Activated CD4-positive, CD25-positive, alpha-beta regulatory T cell treated with anti-CD3 and anti-CD28 coated beads, Interleukin-2, amount 50 U/mL, for 24 hours (primary cell): ENCODE data around the gene SF3B2.
"Not testable (repeated sequence)": the region's sequence is repeated elsewhere in the genome, so short reads cannot be mapped to it uniquely, and the experiment has no call there.

Experiments
- ATAC-seq, 2 donors: fragments of 150-1000 bp; cut with Tn5 transposase; one replicate each; pipeline ENCODE4 v1.10.0; 2021; ENCODE audit warnings: mild to moderate bottlenecking in 1 of 2, moderate library complexity in 1 of 2

Gene SF3B2, protein sequence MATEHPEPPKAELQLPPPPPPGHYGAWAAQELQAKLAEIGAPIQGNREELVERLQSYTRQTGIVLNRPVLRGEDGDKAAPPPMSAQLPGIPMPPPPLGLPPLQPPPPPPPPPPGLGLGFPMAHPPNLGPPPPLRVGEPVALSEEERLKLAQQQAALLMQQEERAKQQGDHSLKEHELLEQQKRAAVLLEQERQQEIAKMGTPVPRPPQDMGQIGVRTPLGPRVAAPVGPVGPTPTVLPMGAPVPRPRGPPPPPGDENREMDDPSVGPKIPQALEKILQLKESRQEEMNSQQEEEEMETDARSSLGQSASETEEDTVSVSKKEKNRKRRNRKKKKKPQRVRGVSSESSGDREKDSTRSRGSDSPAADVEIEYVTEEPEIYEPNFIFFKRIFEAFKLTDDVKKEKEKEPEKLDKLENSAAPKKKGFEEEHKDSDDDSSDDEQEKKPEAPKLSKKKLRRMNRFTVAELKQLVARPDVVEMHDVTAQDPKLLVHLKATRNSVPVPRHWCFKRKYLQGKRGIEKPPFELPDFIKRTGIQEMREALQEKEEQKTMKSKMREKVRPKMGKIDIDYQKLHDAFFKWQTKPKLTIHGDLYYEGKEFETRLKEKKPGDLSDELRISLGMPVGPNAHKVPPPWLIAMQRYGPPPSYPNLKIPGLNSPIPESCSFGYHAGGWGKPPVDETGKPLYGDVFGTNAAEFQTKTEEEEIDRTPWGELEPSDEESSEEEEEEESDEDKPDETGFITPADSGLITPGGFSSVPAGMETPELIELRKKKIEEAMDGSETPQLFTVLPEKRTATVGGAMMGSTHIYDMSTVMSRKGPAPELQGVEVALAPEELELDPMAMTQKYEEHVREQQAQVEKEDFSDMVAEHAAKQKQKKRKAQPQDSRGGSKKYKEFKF

GRCh38 chr11:66051766-66052663, at the start of gene SF3B2:
TSS of gene SF3B2 (plus strand) at chr11:66052364. CDS start at chr11:66052385, 21 bp downstream.
- peak; percentile 99 for ATAC-seq

DNA sequence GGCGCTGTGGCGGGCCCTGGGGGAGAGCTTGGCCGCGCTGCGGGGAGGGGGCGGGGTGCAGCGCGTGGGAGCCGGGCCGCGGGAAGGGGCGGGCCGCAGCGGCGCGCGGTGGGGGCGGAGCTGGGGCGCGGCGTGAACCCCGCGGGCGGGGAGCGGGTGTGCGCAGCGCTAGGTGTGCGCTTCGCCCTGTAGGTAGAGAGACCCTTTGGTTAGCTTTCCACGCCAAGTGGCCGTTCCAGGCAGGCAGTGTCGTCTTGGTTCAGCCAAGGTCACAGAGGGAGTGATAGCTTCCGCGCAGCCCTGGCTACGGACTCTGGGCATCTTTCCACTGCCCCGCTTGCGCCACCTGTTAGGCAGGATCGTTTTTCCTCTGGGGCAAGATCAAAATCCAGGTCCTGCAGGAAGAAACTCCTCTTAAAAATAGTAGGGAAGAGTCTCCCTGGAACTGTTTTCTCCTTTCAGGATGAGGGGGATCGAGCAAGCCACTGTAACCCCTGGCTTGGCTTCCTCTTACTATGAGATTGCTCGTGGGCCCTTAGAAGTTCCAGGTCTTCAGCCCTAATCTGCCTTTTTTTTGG, 49.4 kb upstream of the SF3B2 start:
- peak; percentile 73 to 75 for ATAC-seq

DNA sequence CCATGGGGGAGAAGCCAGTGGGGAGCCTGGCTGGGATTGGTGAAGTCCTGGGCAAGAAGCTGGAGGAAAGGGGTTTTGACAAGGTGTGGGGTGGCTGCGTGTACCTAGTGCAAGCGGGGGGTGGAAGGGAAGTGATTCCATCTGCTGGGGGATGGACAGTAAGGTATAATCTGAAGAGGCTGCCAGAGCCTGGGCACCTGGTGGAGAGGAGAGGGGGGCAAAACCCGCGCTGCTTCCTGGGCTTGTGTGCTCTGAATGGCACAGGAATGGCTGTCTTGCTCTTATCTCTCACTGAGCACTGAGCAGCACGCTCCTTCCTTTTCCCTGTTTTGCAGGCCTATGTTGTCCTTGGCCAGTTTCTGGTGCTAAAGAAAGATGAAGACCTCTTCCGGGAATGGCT, 48.9 kb upstream of the SF3B2 start:
- ATAC-seq = no peak

DNA sequence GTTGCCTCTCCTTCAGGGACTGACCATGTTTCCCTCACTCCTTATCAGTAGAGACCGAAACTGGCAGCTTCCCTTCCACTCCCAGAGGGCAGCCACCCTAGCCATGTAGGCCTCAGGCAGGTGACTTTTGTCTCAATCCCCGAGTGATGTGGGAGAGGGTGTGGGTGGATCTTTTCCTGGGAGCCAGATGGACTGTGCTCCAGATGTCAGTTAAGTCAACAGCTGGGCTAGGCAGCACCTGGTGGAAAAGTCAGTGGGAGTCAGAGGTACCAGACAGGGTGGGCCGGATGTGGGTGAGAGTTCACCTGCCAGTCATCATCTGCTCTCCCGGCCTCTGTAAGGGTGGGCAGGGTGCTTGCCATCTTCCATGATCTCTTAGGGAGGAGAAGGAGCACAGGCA, 48.0 kb upstream of the SF3B2 start:
- no peak for ATAC-seq

GRCh38 chr11:66006134-66006890, 45.9 kb upstream of the SF3B2 start:
- ATAC-seq = no peak

- no peak for ATAC-seq
These were observed 45.3 kb upstream of the SF3B2 start for GRCh38 chr11:66006891-66007176.

GRCh38 chr11:66007201-66007634, 44.9 kb upstream of the SF3B2 start:
- ATAC-seq = no peak

GRCh38 chr11:66008095-66008467, 44.1 kb upstream of the SF3B2 start:
- no peak for ATAC-seq

DNA sequence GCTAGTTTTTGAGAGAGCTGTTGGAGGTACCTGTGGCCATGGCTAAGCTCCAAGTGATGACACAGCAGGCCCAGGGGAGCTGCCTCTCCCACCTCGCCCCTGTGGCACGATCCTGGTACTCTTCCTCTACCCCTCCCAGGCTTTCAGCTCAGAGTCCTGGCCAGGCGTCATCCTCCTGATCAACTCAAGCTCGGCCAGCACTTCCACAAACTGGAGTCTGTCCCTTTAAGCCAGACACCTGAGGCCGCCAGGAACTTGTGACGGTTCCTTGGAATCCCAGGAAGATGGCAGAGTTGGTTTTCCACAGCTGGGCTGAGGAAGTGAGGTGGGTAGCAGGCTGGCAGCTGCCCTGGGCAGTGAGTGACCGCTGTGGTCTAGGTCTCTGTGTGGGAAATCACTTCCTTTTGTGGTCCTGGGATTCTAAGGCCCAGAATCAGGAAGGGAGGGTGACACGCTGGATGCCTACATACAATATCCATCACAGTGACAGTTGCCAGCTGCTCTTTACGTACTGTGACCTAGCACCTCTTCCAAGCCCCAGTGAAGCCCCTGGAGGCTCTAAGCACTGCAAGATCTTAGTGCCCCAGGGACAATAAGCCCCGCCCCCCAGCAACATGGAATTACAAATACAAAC, 43.6 kb upstream of the SF3B2 start:
- no peak for ATAC-seq

DNA sequence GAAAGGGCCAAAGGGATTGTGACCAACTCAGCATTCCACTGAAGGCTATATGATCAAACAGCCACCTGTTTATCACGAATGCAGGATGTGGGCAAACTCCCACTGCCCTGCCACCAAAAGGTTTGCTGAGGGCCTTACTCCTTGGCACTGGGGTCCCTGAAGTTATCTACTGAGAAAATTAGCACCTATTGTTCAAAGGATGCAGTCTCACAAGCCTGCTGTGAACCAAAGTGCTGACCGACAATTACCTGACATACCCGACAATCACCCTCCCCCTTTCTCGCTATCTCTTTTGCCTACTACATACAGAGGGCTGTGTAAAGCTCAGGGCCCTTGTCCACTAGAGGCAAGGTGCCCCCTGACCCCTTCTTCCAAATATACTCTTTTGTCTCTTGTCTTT, 42.1 kb upstream of the SF3B2 start:
- ATAC-seq = not testable (repeated sequence)

DNA sequence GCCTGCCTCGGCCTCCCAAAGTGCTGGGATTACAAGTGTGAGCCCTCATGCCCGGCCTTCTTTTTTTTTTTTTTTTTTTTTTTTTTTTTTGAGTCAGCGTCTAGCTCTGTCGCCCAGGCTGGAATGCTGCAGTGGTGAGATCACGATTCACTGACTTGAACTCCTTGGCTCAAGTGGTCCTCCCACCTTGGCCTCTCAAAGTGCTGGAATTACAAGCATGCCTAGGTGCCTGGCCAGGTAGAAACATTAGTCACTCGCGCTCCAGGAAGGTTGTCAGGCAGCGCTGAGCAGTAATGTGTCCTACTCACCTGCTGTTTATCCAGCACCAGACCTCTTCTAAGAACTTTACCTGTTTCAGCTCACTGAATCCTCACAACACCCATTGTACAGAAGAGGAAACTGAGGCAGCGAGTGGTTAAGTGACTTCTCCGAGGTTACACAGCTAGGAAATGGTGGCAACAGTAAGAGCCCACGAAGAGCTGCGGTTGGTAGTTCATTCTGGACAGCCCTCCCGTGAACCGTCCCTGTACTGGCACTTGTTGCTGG, 40.9 kb upstream of the SF3B2 start:
- no peak for ATAC-seq

DNA sequence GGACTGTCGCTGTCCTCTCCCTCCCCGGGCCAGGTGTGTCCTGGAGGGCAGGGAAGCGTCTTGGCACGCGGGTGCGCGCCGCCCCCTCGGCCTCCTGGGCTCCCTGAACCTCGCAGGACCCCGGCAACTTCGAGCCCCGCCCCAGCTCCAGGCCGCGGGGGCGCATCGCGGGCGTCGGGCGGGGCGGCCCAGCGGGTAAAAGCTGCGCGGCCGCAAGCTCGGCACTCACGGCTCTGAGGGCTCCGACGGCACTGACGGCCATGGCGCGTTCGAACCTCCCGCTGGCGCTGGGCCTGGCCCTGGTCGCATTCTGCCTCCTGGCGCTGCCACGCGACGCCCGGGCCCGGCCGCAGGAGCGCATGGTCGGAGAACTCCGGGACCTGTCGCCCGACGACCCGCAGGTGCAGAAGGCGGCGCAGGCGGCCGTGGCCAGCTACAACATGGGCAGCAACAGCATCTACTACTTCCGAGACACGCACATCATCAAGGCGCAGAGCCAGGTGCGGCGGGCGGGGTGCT, 40.3 kb upstream of the SF3B2 start, which contains the start of gene CST6:
Gene CST6, plus strand, starts transcription at position 224 of the 519 bp plus-strand sequence. Its CDS starts 37 bp downstream, at position 261.
- peak in 1 of 2 donors; percentile 22 for ATAC-seq

DNA sequence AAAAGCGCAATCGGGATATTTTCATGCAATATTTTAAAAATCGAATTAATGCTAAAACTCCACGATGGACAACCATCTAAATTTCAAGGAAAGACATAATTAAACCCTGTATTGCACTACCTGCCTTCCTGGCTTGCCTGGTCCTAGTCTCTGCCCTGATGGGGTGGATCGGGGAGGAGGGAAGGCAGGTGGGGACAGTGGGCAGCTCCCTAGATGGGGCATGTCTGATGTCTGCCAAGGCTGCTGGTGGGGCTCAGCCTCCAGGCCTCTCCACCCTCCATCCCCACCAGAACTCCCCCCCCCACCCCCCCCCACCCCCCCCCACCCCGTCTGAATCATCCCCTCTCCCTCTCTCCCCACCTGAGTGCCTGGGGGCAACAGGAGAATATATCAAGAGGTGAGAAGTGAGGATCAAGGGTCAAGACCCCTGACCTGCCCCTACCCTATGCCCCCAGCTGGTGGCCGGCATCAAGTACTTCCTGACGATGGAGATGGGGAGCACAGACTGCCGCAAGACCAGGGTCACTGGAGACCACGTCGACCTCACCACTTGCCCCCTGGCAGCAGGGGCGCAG, 39.7 kb upstream of the SF3B2 start:
- ATAC-seq = no peak

DNA sequence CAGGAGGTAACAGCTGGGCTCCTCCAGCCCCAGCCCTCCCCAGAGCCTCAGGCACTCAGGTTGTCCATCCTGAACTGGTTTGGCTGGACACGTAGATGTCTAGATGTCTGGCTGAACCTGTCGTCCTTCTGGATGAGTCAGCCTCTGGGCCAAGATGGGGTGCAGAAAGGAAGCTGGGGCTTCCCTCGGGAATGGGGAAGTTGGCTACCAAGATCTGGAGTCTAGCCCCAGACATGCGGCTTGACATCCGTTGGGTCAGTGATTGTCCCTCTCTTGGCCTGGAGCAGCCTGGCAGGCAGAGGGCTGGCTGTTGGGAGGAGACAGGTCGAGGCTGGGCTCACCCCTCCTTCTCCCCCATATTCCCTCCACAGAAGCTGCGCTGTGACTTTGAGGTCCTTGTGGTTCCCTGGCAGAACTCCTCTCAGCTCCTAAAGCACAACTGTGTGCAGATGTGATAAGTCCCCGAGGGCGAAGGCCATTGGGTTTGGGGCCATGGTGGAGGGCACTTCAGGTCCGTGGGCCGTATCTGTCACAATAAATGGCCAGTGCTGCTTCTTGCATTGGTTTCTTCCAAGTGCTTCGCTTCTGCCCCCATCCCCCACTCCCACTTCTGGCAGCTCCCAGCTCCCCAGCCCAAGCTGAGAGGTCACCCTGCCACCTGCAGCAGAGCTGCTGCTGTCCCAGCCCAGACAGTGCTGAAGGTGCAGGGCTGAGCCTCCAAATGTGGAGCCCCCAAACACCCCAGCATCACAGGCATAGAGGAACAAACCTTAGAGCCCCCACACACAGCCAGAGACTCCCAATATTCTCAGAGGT, 39.0 kb upstream of the SF3B2 start:
- no peak for ATAC-seq

DNA sequence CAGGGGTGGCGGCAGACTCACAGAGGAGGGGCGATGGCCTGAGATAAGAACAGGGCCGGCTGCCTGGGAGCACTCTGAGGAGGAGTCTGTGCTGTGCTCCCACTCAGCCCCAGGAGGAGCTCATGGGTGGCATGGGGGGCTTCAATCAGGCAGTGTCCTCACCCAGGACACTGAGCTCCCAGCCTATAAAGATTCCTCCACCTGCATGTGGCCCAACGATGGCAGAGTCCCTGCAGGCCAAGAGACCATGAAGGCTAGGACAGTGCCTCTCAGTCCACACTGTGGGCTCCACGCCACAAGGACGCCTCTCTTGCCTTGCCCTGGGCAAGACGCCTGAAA, 38.4 kb upstream of the SF3B2 start:
- no peak for ATAC-seq

DNA sequence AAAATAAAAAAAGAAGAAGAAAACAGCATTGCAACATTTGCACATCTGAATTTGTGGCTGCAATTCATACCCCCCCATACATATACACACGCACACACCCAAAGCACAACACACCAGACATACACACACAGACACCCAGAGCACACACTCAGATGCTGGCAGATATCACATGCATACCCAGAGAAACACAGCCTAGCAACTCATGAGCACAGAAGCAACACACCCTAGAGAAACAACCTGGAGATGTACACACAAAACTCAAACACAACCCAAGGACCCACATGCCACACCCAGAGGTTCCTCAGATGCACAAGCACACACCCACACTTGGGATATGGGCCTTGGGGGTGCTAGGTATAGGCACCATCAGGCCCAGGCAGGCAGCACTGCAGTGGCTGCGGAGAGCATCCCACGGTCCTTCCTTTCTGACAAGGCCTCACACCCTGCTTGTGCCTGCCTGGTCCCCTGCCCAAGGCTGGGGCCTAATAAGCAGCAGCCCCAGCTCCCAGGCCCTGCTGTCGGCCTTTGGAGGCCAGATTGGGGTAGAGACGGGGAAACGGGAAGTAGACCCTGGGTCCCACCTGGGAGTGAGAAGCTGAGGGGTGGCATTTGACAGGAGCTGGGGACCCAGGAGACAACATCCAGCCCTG, 37.2 kb upstream of the SF3B2 start:
- no peak for ATAC-seq

- ATAC-seq = no peak
These were observed 36.7 kb upstream of the SF3B2 start for GRCh38 chr11:66015454-66015881.

- no peak for ATAC-seq
These were observed 36.0 kb upstream of the SF3B2 start for GRCh38 chr11:66015936-66016792.
